Type B pancreatic cell (in vitro differentiated cells): ENCODE results near the gene CBX2. TPM values are rescaled to one million over a fixed set of nuclear protein-coding genes. Genes with fewer than 3 reads are reported as not detected.

Experiments
- DNase-seq: peaks from one replicate; pipeline ENCODE4 v3.0.0; 2021; ENCODE audit warnings: mixed read lengths; ENCODE audit not compliant: unreplicated experiment; ENCODE audit errors: extremely low spot score
- H3K27ac Mint-ChIP-seq: 2 replicates; pipeline ENCODE4 v1.8.0; 2021; ENCODE audit warnings: mild to moderate bottlenecking, mixed read lengths
- H3K27me3 Mint-ChIP-seq: 2 replicates; pipeline ENCODE4 v1.8.0; 2021; ENCODE audit warnings: mixed read lengths
- H3K36me3 Mint-ChIP-seq: 2 replicates; pipeline ENCODE4 v1.8.0; 2021; ENCODE audit warnings: mixed read lengths
- H3K4me1 Mint-ChIP-seq: one replicate; pipeline ENCODE4 v1.8.0; 2021; ENCODE audit warnings: mixed read lengths; ENCODE audit not compliant: unreplicated experiment
- H3K4me3 Mint-ChIP-seq: 2 replicates; pipeline ENCODE4 v1.8.0; 2021; ENCODE audit warnings: mild to moderate bottlenecking, mixed read lengths
- H3K9me3 Mint-ChIP-seq: 2 replicates; pipeline ENCODE4 v1.8.0; 2021; ENCODE audit warnings: mixed read lengths
- CTCF ChIP-seq: fragments of 200-600 bp; sonication (generic); conservative IDR thresholded peaks from 2 replicates; pipeline ENCODE4 v1.5.0; 2021; ENCODE audit warnings: antibody characterized with exemption, mild to moderate bottlenecking
- long read RNA-seq: library from polyadenylated mRNA; unstranded; transcript quantifications from one replicate; pipeline ENCODE4 v2.0.0, GENCODE V29; 2020
- total RNA-seq: library from RNA; stranded (reverse); gene quantifications from 2 replicates; pipeline ENCODE4 v1.2.1, GENCODE V29; 2021; ENCODE audit warnings: low replicate concordance

The CBX2 gene
- total RNA-seq, result 21.6 and 72.0 TPM in 2 replicates
- long read RNA-seq, partial matches to known transcripts, result 0 of 4 reads
- long read RNA-seq, other reads (novel, unspliced or antisense), result 4 of 4 reads

- no peaks in the 10 kb centered on the region for H3K9me3 Mint-ChIP-seq
- no peak for TF ChIP-seq CTCF
- peaks cover 20% of the 10 kb centered on the region for H3K27me3 Mint-ChIP-seq
- H3K4me3 Mint-ChIP-seq, result peak within 1 kb of the TSS; percentile 95
- peak; percentile 89 for DNase-seq
- peak within 1 kb of the TSS; percentile 88 for H3K27ac Mint-ChIP-seq
- peaks cover 45% of the 10 kb centered on the region for H3K4me1 Mint-ChIP-seq
- H3K36me3 Mint-ChIP-seq, result peaks cover 23% of the 10 kb centered on the region
Observed at GRCh38 chr17:79777894-79778503, at the start of gene CBX2. Gene CBX2, plus strand, starts transcription at chr17:79778148. Its CDS starts 88 bp downstream, at chr17:79778236.

- no peak for TF ChIP-seq CTCF
- peak overlapping the region; percentile 53 for H3K27ac Mint-ChIP-seq
- no peaks in the 10 kb centered on the region for H3K9me3 Mint-ChIP-seq
- H3K27me3 Mint-ChIP-seq, result no peaks in the 10 kb centered on the region
- no peaks in the 10 kb centered on the region for H3K36me3 Mint-ChIP-seq
- peak; percentile 84 for DNase-seq
- peak overlapping the region; percentile 74 for H3K4me3 Mint-ChIP-seq
- peaks cover 18% of the 10 kb centered on the region for H3K4me1 Mint-ChIP-seq
Observed at GRCh38 chr17:79728169-79728907, 49.6 kb upstream of the CBX2 start.

GRCh38 chr17:79728908-79729471 lies 49.0 kb upstream of the CBX2 start:
- no peaks in the 10 kb centered on the region for H3K9me3 Mint-ChIP-seq
- H3K27ac Mint-ChIP-seq, result no peak overlapping the region
- no peaks in the 10 kb centered on the region for H3K27me3 Mint-ChIP-seq
- no peaks in the 10 kb centered on the region for H3K36me3 Mint-ChIP-seq
- DNase-seq, result no peak
- TF ChIP-seq CTCF, result no peak
- no peak overlapping the region for H3K4me3 Mint-ChIP-seq
- peaks cover 21% of the 10 kb centered on the region for H3K4me1 Mint-ChIP-seq

GRCh38 chr17:79729761-79730160 lies 48.2 kb upstream of the CBX2 start:
- no peak overlapping the region for H3K27ac Mint-ChIP-seq
- no peak for DNase-seq
- no peak overlapping the region for H3K4me3 Mint-ChIP-seq
- H3K27me3 Mint-ChIP-seq, result no peaks in the 10 kb centered on the region
- no peaks in the 10 kb centered on the region for H3K9me3 Mint-ChIP-seq
- no peaks in the 10 kb centered on the region for H3K36me3 Mint-ChIP-seq
- TF ChIP-seq CTCF, result no peak
- peaks cover 21% of the 10 kb centered on the region for H3K4me1 Mint-ChIP-seq

- H3K4me1 Mint-ChIP-seq, result peaks cover 21% of the 10 kb centered on the region
- H3K27me3 Mint-ChIP-seq, result no peaks in the 10 kb centered on the region
- no peak for DNase-seq
- H3K4me3 Mint-ChIP-seq, result no peak overlapping the region
- no peak overlapping the region for H3K27ac Mint-ChIP-seq
- no peak for TF ChIP-seq CTCF
- no peaks in the 10 kb centered on the region for H3K36me3 Mint-ChIP-seq
- no peaks in the 10 kb centered on the region for H3K9me3 Mint-ChIP-seq
Observed at GRCh38 chr17:79730437-79730768, 47.5 kb upstream of the CBX2 start.
